SW 1271 (cell line): ENCODE results near the gene PRKD3.

Source experiments
- DNase-seq, 2 experiments: peaks; one replicate each; lab custom pipeline; 2025; lab: John Stamatoyannopoulos, UW

The PRKD3 gene

GRCh38 chr2:37343537-37344434 is 19.2 kb upstream of the PRKD3 start:
- DNase-seq: peak in 1 of 2 experiments; percentile 9

GRCh38 chr2:37342591-37343220 is 18.1 kb upstream of the PRKD3 start:
- DNase-seq: no peak

GRCh38 chr2:37340637-37341036 is 16.0 kb upstream of the PRKD3 start:
- no peak for DNase-seq

- no peak for DNase-seq
Observed at GRCh38 chr2:37338933-37339332, 14.3 kb upstream of the PRKD3 start.

GRCh38 chr2:37337620-37338280 is 13.1 kb upstream of the PRKD3 start:
- no peak for DNase-seq

GRCh38 chr2:37335604-37336003 is 11.0 kb upstream of the PRKD3 start:
- DNase-seq: no peak

- no peak for DNase-seq
Observed at GRCh38 chr2:37333256-37333655, 8.6 kb upstream of the PRKD3 start.

- DNase-seq: no peak
Observed at GRCh38 chr2:37332560-37332959, 7.9 kb upstream of the PRKD3 start.

GRCh38 chr2:37330681-37331080 is 6.0 kb upstream of the PRKD3 start:
- no peak for DNase-seq

GRCh38 chr2:37326866-37327634 is 2.4 kb upstream of the PRKD3 start:
- no peak for DNase-seq

GRCh38 chr2:37326285-37326684 is 1.7 kb upstream of the PRKD3 start:
- peak in 1 of 2 experiments; percentile 18 for DNase-seq

GRCh38 chr2:37325625-37326071 is 1.0 kb upstream of the PRKD3 start:
- DNase-seq: no peak

GRCh38 chr2:37324536-37324785 is 172 bp downstream of the PRKD3 start:
- peak in 1 of 2 experiments; percentile 6 for DNase-seq

GRCh38 chr2:37323781-37324535 is 675 bp downstream of the PRKD3 start:
- DNase-seq: peak in 1 of 2 experiments; percentile 12

GRCh38 chr2:37323176-37323780 is 1.4 kb downstream of the PRKD3 start:
- no peak for DNase-seq

GRCh38 chr2:37322368-37322767 is 2.3 kb downstream of the PRKD3 start:
- DNase-seq: no peak

- DNase-seq: no peak
Observed at GRCh38 chr2:37321029-37321682, 3.5 kb downstream of the PRKD3 start.

- DNase-seq: no peak
Observed at GRCh38 chr2:37319754-37320609, 4.7 kb downstream of the PRKD3 start.

GRCh38 chr2:37318401-37318800 is 6.2 kb downstream of the PRKD3 start:
- no peak for DNase-seq

GRCh38 chr2:37317746-37318145 is 6.9 kb downstream of the PRKD3 start:
- DNase-seq: no peak
